Endometrial microvascular endothelial cells (primary cell): ENCODE measurements around the gene SZRD1. TPM values are rescaled to one million over a fixed set of nuclear protein-coding genes. Genes with fewer than 3 reads are reported as not detected.

Experiments used
- in situ Hi-C: cut with HindIII; loops from 2 replicates; pipeline ENCODE4 v1.10.0; 2017; ENCODE audit warnings: low sequenced_read_pairs, low pct_unique_long_range_greater_than_20kb; ENCODE audit errors: inconsistent ontology term
- total RNA-seq: library from RNA; depleted of rRNA; stranded (reverse); fragments of >200 nt; gene quantifications from one replicate; pipeline ENCODE4 v1.2.3, GENCODE V29; 2015; ENCODE audit errors: inconsistent ontology term

SZRD1 gene
- total RNA-seq, 1 donor from 2014 or later: 84.6 TPM

GRCh38 chr1:16391411-16391810, 24.4 kb downstream of the SZRD1 start:
- in situ Hi-C loops: loop anchor here (5.0 kb wide), 1 partner anchor 41 kb away; no protein-coding TSS in a partner anchor

GRCh38 chr1:16392740-16393569, 25.9 kb downstream of the SZRD1 start:
- in situ Hi-C loops: loop anchor here (5.0 kb wide), 1 partner anchor 39 kb away; no protein-coding TSS in a partner anchor

- in situ Hi-C loops: loop anchor here (5.0 kb wide), 1 partner anchor 38 kb away; no protein-coding TSS in a partner anchor
Observed at GRCh38 chr1:16393570-16394521, 26.8 kb downstream of the SZRD1 start.

- in situ Hi-C loops: loop anchor here (5.0 kb wide), 1 partner anchor 37 kb away; no protein-coding TSS in a partner anchor
Observed at GRCh38 chr1:16394977-16395376, 27.9 kb downstream of the SZRD1 start.

- in situ Hi-C loops: no loop called here
Observed at GRCh38 chr1:16396591-16396990, 29.5 kb downstream of the SZRD1 start.

- in situ Hi-C loops: no loop called here
Observed at GRCh38 chr1:16397120-16397519, 30.1 kb downstream of the SZRD1 start.

- in situ Hi-C loops: no loop called here
Observed at GRCh38 chr1:16398371-16398953, 31.4 kb downstream of the SZRD1 start.

- in situ Hi-C loops: no loop called here
Observed at GRCh38 chr1:16402742-16403141, 35.7 kb downstream of the SZRD1 start.

GRCh38 chr1:16405441-16405840, 38.4 kb downstream of the SZRD1 start:
- in situ Hi-C loops: no loop called here

GRCh38 chr1:16406868-16407267, 39.8 kb downstream of the SZRD1 start:
- in situ Hi-C loops: no loop called here

- in situ Hi-C loops: no loop called here
Observed at GRCh38 chr1:16409536-16410152, 42.6 kb downstream of the SZRD1 start.

- in situ Hi-C loops: no loop called here
Observed at GRCh38 chr1:16410803-16411202, 43.8 kb downstream of the SZRD1 start.

GRCh38 chr1:16413191-16413590, 46.1 kb downstream of the SZRD1 start:
- in situ Hi-C loops: no loop called here

GRCh38 chr1:16418823-16419425, 51.9 kb downstream of the SZRD1 start:
- in situ Hi-C loops: no loop called here

- in situ Hi-C loops: no loop called here
Observed at GRCh38 chr1:16420424-16421118, 53.5 kb downstream of the SZRD1 start.

GRCh38 chr1:16421201-16421600, 54.2 kb downstream of the SZRD1 start:
- in situ Hi-C loops: no loop called here

GRCh38 chr1:16422041-16422440, 55.0 kb downstream of the SZRD1 start:
- in situ Hi-C loops: no loop called here
